Liver (tissue), 9 donors: ENCODE measurements around the gene GFPT2. TPM values are rescaled to one million over a fixed set of nuclear protein-coding genes. Genes with fewer than 3 reads are reported as not detected.

Experiments used
- DNase-seq: peaks from one replicate; pipeline ENCODE4 v3.0.0-alpha.2; 2017; ENCODE audit warnings: low spot score
- H3K27ac ChIP-seq, 2 donors: one replicate each; pipeline ENCODE4 v1.7.0; 2013; ENCODE audit warnings: inconsistent platforms in 2 of 2, low read length in 2 of 2, control low read depth in 1 of 2, low read depth in 1 of 2, mild to moderate bottlenecking in 1 of 2
- H3K27me3 ChIP-seq, 4 donors: one replicate each; pipeline versions ENCODE4 v1.6.1 to v1.7.0; 2013; ENCODE audit warnings: low read length in 3 of 4, inconsistent platforms in 1 of 4, mild to moderate bottlenecking in 1 of 4, moderate library complexity in 1 of 4; ENCODE audit not compliant: control insufficient read depth in 4 of 4, insufficient read depth in 4 of 4
- H3K36me3 ChIP-seq, 4 donors: one replicate each; pipeline versions ENCODE4 v1.6.1 to v1.7.0; 2013; ENCODE audit warnings: low read length in 3 of 4, mild to moderate bottlenecking in 3 of 4, low read depth in 1 of 4, moderate library complexity in 1 of 4; ENCODE audit not compliant: control insufficient read depth in 4 of 4, insufficient read depth in 3 of 4
- H3K4me1 ChIP-seq, 4 donors: one replicate each; pipeline versions ENCODE4 v1.6.1 to v1.7.0; 2013; ENCODE audit warnings: low read length in 3 of 4, mild to moderate bottlenecking in 3 of 4, moderate library complexity in 1 of 4; ENCODE audit not compliant: control insufficient read depth in 4 of 4, insufficient read depth in 4 of 4
- H3K4me3 ChIP-seq, 3 donors: one replicate each; pipeline versions ENCODE4 v1.6.1 to v1.7.0; 2013; ENCODE audit warnings: low read length in 3 of 3, control low read depth in 1 of 3, low read depth in 1 of 3, mild to moderate bottlenecking in 1 of 3
- H3K9ac ChIP-seq, 2 donors: one replicate each; pipeline ENCODE4 v1.7.0; 2013; ENCODE audit warnings: low read length in 2 of 2, mild to moderate bottlenecking in 2 of 2, moderate library complexity in 2 of 2, control low read depth in 1 of 2, low read depth in 1 of 2
- H3K9me3 ChIP-seq, 4 donors: one replicate each; pipeline versions ENCODE4 v1.6.1 to v1.7.0; 2013; ENCODE audit warnings: low read length in 3 of 4; ENCODE audit not compliant: control insufficient read depth in 4 of 4
- EGR1 ChIP-seq, 2 donors: IDR thresholded peaks; 2 replicates each; pipeline ENCODE4 v1.6.1; 2016 to 2018; ENCODE audit warnings: antibody characterized with exemption in 2 of 2, low read depth in 2 of 2
- FOXA1 ChIP-seq: IDR thresholded peaks from 2 replicates; pipeline ENCODE4 v1.6.1; 2016; ENCODE audit warnings: antibody characterized with exemption
- FOXA2 ChIP-seq: IDR thresholded peaks from 2 replicates; pipeline ENCODE4 v1.6.1; 2016; ENCODE audit warnings: antibody characterized with exemption
- GABPA ChIP-seq, 2 donors: IDR thresholded peaks in 1 of 2; conservative IDR thresholded peaks in 1 of 2; 2 replicates each; pipeline ENCODE4 v1.6.1; 2016; ENCODE audit warnings: antibody characterized with exemption in 2 of 2, mild to moderate bottlenecking in 1 of 2, moderate library complexity in 1 of 2
- HNF4A ChIP-seq, 2 donors: conservative IDR thresholded peaks; 2 replicates each; pipeline ENCODE4 v1.6.1; 2016; ENCODE audit warnings: antibody characterized with exemption in 2 of 2, mild to moderate bottlenecking in 2 of 2
- HNF4G ChIP-seq: IDR thresholded peaks from 2 replicates; pipeline ENCODE4 v1.6.1; 2016; ENCODE audit warnings: antibody characterized with exemption
- JUND ChIP-seq, 2 donors: IDR thresholded peaks; 2 replicates each; pipeline ENCODE4 v1.6.1; 2016; ENCODE audit warnings: antibody characterized with exemption in 2 of 2
- NR2F2 ChIP-seq: IDR thresholded peaks from 2 replicates; pipeline ENCODE4 v1.6.1; 2016; ENCODE audit warnings: antibody characterized with exemption
- RAD21 ChIP-seq, 2 donors: IDR thresholded peaks; 2 replicates each; pipeline ENCODE4 v1.6.1; 2016; ENCODE audit warnings: antibody characterized with exemption in 2 of 2, mild to moderate bottlenecking in 2 of 2
- RXRA ChIP-seq, 2 donors: IDR thresholded peaks; 2 replicates each; pipeline ENCODE4 v1.6.1; 2017 to 2018; ENCODE audit warnings: antibody characterized with exemption in 2 of 2, mild to moderate bottlenecking in 1 of 2
- SP1 ChIP-seq: IDR thresholded peaks from 2 replicates; pipeline ENCODE4 v1.6.1; 2018; ENCODE audit warnings: antibody characterized with exemption, mild to moderate bottlenecking
- TAF1 ChIP-seq: conservative IDR thresholded peaks from 2 replicates; pipeline ENCODE4 v1.6.1; 2016; ENCODE audit warnings: antibody characterized with exemption, mild to moderate bottlenecking
- YY1 ChIP-seq: IDR thresholded peaks from 2 replicates; pipeline ENCODE4 v1.6.1; 2016; ENCODE audit warnings: antibody characterized with exemption, mild to moderate bottlenecking
- WGBS: extraction: QIAGEN DNeasy Blood & Tissue Kit; methylation state at CpG from one replicate; pipeline ENCODE4 v1.1.7; 2013; 5-methylcytosine and 5-hydroxymethylcytosine counted together
- polyA plus RNA-seq, 2 donors: library from polyadenylated mRNA; stranded (reverse) in 1 of 2; unstranded in 1 of 2; fragments of 200-250 nt in 1 of 2; fragments of >200 nt in 1 of 2; fragmentation: Nextera tagmentation in 1 of 2; extraction: Ambion mirVana in 1 of 2; gene quantifications; one replicate each; pipeline versions ENCODE4 v1.2.1 to v1.2.3, GENCODE V29; 2013 to 2015
- total RNA-seq, 2 donors: library from RNA; depleted of rRNA; stranded (reverse); fragments of >200 nt; gene quantifications; one replicate each; pipeline ENCODE4 v1.2.3, GENCODE V29; 2014
- TF ChIP-seq, protein P1 (sequence below): IDR thresholded peaks from 2 replicates; pipeline ENCODE4 v1.6.1; 2016; ENCODE audit warnings: antibody characterized with exemption
- TF ChIP-seq, protein P2 (sequence below): fragments of 150-350 bp; IDR thresholded peaks from 2 replicates; pipeline ENCODE4 v1.5.1; 2017; ENCODE audit warnings: improper control_type of control experiment, low read depth, low read length; ENCODE audit not compliant: missing input control
- TF ChIP-seq, protein P3 (sequence below): IDR thresholded peaks from 2 replicates; pipeline ENCODE4 v1.6.1; 2016; ENCODE audit warnings: antibody characterized with exemption
- TF ChIP-seq, protein P4 (sequence below): IDR thresholded peaks from 2 replicates; pipeline ENCODE4 v1.6.1; 2016; ENCODE audit warnings: antibody characterized with exemption
- donor health status: healthy.
- donor health status: healthy.
- donor health status: healthy.
- donor health status: healthy.
- donor health status: healthy.

GFPT2 gene
- total and polyA plus RNA-seq, 4 donors, result 0.32 to 1.8 (median 0.54) TPM

DNA sequence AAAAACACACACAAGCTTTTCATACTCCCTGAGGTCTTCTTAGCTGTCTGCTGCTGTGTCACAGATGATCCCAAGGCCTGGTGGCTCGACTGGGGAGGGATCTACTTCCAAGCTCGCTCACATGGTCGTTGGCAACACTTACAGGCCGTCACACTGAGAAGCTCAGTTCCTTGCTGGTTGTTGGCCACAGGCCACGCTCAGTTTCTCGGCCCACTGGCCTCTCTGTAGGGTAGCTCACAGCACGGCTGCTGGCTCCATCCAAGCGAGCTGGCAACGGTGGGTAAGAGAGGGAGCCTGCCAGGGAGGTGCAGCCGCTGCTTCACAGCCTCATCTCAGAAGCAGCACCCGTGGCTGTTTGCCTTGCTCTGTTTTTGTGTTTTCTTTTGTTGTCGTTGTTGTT, 43.8 kb upstream of the GFPT2 start:
- Histone ChIP-seq H3K4me1 (no peaks in the 10 kb centered on the region), H3K4me3 (no peak overlapping the region), H3K36me3 (no peaks in the 10 kb centered on the region), H3K27ac (no peak overlapping the region), H3K9me3 (peaks cover 0 to 5% (median 3%) of the 10 kb centered on the region in 4 donors), H3K27me3 (no peaks in the 10 kb centered on the region), H3K9ac (no peak overlapping the region)
- DNase-seq, result no peak
- TF ChIP-seq TAF1, result no peak
- TF ChIP-seq RAD21 (IDR thresholded peaks at IDR 0.05), result no peak
- TF ChIP-seq, protein P1, sequence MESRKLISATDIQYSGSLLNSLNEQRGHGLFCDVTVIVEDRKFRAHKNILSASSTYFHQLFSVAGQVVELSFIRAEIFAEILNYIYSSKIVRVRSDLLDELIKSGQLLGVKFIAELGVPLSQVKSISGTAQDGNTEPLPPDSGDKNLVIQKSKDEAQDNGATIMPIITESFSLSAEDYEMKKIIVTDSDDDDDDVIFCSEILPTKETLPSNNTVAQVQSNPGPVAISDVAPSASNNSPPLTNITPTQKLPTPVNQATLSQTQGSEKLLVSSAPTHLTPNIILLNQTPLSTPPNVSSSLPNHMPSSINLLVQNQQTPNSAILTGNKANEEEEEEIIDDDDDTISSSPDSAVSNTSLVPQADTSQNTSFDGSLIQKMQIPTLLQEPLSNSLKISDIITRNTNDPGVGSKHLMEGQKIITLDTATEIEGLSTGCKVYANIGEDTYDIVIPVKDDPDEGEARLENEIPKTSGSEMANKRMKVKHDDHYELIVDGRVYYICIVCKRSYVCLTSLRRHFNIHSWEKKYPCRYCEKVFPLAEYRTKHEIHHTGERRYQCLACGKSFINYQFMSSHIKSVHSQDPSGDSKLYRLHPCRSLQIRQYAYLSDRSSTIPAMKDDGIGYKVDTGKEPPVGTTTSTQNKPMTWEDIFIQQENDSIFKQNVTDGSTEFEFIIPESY, result no peak
- TF ChIP-seq FOXA1, result no peak
- no peak for TF ChIP-seq SP1
- no peak for TF ChIP-seq EGR1 (IDR thresholded peaks at IDR 0.05; ENCODE audit: low read depth in 2 of 2)
- TF ChIP-seq HNF4G, result no peak
- no peak for TF ChIP-seq HNF4A (conservative IDR thresholded peaks at IDR 0.05)
- no peak for TF ChIP-seq YY1
- TF ChIP-seq NR2F2, result no peak
- TF ChIP-seq JUND (IDR thresholded peaks at IDR 0.05), result no peak
- TF ChIP-seq, protein P2, sequence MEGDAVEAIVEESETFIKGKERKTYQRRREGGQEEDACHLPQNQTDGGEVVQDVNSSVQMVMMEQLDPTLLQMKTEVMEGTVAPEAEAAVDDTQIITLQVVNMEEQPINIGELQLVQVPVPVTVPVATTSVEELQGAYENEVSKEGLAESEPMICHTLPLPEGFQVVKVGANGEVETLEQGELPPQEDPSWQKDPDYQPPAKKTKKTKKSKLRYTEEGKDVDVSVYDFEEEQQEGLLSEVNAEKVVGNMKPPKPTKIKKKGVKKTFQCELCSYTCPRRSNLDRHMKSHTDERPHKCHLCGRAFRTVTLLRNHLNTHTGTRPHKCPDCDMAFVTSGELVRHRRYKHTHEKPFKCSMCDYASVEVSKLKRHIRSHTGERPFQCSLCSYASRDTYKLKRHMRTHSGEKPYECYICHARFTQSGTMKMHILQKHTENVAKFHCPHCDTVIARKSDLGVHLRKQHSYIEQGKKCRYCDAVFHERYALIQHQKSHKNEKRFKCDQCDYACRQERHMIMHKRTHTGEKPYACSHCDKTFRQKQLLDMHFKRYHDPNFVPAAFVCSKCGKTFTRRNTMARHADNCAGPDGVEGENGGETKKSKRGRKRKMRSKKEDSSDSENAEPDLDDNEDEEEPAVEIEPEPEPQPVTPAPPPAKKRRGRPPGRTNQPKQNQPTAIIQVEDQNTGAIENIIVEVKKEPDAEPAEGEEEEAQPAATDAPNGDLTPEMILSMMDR, result no peak
- no peak for TF ChIP-seq GABPA (IDR thresholded peaks at IDR 0.05 in 1 of 2, conservative IDR thresholded peaks at IDR 0.05 in 1 of 2)
- TF ChIP-seq, protein P3, sequence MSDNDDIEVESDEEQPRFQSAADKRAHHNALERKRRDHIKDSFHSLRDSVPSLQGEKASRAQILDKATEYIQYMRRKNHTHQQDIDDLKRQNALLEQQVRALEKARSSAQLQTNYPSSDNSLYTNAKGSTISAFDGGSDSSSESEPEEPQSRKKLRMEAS, result no peak
- TF ChIP-seq FOXA2, result no peak
- WGBS, result 80% methylated on average over 12 of the region's 12 CpGs

DNA sequence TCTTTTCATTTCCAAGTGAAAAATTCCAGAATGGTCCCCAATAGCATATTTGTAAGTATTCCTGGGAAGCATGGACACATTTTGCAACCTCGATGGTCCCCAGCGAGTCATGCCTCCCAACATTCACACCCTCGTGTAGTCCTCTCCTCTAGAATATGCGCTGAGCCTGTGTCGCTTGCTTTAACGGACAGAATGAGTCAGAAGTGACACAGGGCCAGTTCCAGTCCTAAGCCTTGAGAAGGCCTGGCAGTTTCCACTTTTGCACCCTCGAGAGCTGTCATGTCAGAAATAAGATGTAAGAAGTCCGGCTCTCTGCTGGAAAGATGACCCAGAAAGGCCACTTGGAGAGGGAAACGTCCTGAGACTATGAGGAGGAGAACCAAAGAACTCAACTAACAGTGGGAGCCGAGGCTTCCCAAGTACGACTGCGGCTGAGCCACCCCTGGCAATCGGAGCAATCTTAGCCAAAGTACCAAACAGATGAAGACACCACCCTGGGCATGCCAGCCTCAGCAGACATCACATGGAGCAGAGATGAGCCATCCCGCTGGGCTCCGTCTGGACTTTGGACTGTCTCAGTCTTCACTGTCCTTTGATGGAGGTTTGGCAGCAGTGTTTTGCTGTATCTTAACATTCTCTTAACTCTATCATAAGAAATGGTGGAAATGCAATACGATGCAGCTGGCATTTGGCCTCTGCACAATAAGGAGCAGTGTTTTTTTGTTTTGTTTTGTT, 42.6 kb upstream of the GFPT2 start:
- Histone ChIP-seq H3K4me1 (no peaks in the 10 kb centered on the region), H3K27me3 (no peaks in the 10 kb centered on the region), H3K9me3 (no peaks in the 10 kb centered on the region), H3K36me3 (no peaks in the 10 kb centered on the region), H3K4me3 (no peak overlapping the region), H3K27ac (no peak overlapping the region), H3K9ac (no peak overlapping the region)
- no peak for TF ChIP-seq RAD21 (IDR thresholded peaks at IDR 0.05)
- TF ChIP-seq, protein P2, result no peak
- TF ChIP-seq JUND (IDR thresholded peaks at IDR 0.05), result no peak
- TF ChIP-seq, protein P1, result no peak
- TF ChIP-seq NR2F2, result no peak
- TF ChIP-seq FOXA1, result no peak
- TF ChIP-seq SP1, result no peak
- TF ChIP-seq, protein P4, sequence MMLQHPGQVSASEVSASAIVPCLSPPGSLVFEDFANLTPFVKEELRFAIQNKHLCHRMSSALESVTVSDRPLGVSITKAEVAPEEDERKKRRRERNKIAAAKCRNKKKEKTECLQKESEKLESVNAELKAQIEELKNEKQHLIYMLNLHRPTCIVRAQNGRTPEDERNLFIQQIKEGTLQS, result no peak
- no peak for TF ChIP-seq HNF4G
- no peak for TF ChIP-seq FOXA2
- TF ChIP-seq, protein P3, result no peak
- no peak for TF ChIP-seq RXRA (IDR thresholded peaks at IDR 0.05)
- no peak for TF ChIP-seq YY1
- no peak for TF ChIP-seq HNF4A (conservative IDR thresholded peaks at IDR 0.05)
- TF ChIP-seq GABPA (IDR thresholded peaks at IDR 0.05 in 1 of 2, conservative IDR thresholded peaks at IDR 0.05 in 1 of 2), result no peak
- TF ChIP-seq TAF1, result no peak
- TF ChIP-seq EGR1 (IDR thresholded peaks at IDR 0.05; ENCODE audit: low read depth in 2 of 2), result no peak
- DNase-seq, result no peak
- 80% methylated on average over 16 of the region's 16 CpGs for WGBS
